22Rv1 (cell line): ENCODE measurements around the gene ACE.

ENCODE experiments used
- CTCF ChIP-seq: fragments of 450-650 bp; IDR thresholded peaks from 2 replicates; pipeline ENCODE4 v1.5.1; 2017; ENCODE audit warnings: mild to moderate bottlenecking
- ZFX ChIP-seq: fragments of 450-650 bp; IDR thresholded peaks from 2 replicates; pipeline ENCODE4 v1.6.1; 2017; ENCODE audit warnings: antibody characterized with exemption, borderline replicate concordance

- TF ChIP-seq CTCF, result no peak
- no peak for TF ChIP-seq ZFX
Observed at GRCh38 chr17:63534816-63535455, 58.1 kb downstream of the ACE start.
